CD4-positive, alpha-beta T cell treated with Interferon gamma for 1 hour (primary cell): ENCODE measurements around the gene CIROP.

Experiments used
- DNase-seq: peaks from one replicate; pipeline ENCODE4 v3.0.0-alpha.2; 2020

Gene CIROP

GRCh38 chr14:23093104-23093503 lies 11.7 kb downstream of the CIROP start:
- DNase-seq: no peak

GRCh38 chr14:23091294-23092225 lies 13.2 kb downstream of the CIROP start:
- DNase-seq: no peak

- no peak for DNase-seq
Measured at GRCh38 chr14:23090254-23090636, 14.5 kb downstream of the CIROP start.

GRCh38 chr14:23089498-23090253 lies 15.1 kb downstream of the CIROP start:
- no peak for DNase-seq

GRCh38 chr14:23086565-23086964 lies 18.2 kb downstream of the CIROP start:
- no peak for DNase-seq

- no peak for DNase-seq
Measured at GRCh38 chr14:23085458-23085857, 19.3 kb downstream of the CIROP start.

- no peak for DNase-seq
Measured at GRCh38 chr14:23080474-23080873, 24.3 kb downstream of the CIROP start.

GRCh38 chr14:23079716-23080115 lies 25.1 kb downstream of the CIROP start:
- DNase-seq: no peak

- peak; percentile 64 for DNase-seq
Measured at GRCh38 chr14:23078692-23079116, 26.1 kb downstream of the CIROP start.

GRCh38 chr14:23077962-23078361 lies 26.8 kb downstream of the CIROP start:
- no peak for DNase-seq

- DNase-seq: no peak
Measured at GRCh38 chr14:23076785-23077408, 27.9 kb downstream of the CIROP start.

- DNase-seq: no peak
Measured at GRCh38 chr14:23074906-23075305, 29.9 kb downstream of the CIROP start.

- DNase-seq: no peak
Measured at GRCh38 chr14:23071921-23072539, 32.8 kb downstream of the CIROP start.

GRCh38 chr14:23071244-23071920 lies 33.4 kb downstream of the CIROP start:
- DNase-seq: peak; percentile 76

- no peak for DNase-seq
Measured at GRCh38 chr14:23070262-23071129, 34.3 kb downstream of the CIROP start.

- no peak for DNase-seq
Measured at GRCh38 chr14:23069413-23069806, 35.4 kb downstream of the CIROP start.

- peak; percentile 71 for DNase-seq
Measured at GRCh38 chr14:23068789-23069412, 35.9 kb downstream of the CIROP start.

- no peak for DNase-seq
Measured at GRCh38 chr14:23067847-23068788, 36.7 kb downstream of the CIROP start.

GRCh38 chr14:23066855-23067744 lies 37.7 kb downstream of the CIROP start:
- DNase-seq: no peak
